Activated CD4-positive, alpha-beta T cell treated with anti-CD3 and anti-CD28 coated beads, Interleukin-2, amount 50 U/mL, for 48 hours (primary cell): ENCODE results near the gene ATP6V1G1.
"Not testable (repeated sequence)": the region's sequence is repeated elsewhere in the genome, so short reads cannot be mapped to it uniquely, and the experiment has no call there.

Experiments used
- DNase-seq, 2 experiments: peaks; one replicate each; pipeline ENCODE4 v3.0.0-alpha.2; 2020

The ATP6V1G1 gene

DNA sequence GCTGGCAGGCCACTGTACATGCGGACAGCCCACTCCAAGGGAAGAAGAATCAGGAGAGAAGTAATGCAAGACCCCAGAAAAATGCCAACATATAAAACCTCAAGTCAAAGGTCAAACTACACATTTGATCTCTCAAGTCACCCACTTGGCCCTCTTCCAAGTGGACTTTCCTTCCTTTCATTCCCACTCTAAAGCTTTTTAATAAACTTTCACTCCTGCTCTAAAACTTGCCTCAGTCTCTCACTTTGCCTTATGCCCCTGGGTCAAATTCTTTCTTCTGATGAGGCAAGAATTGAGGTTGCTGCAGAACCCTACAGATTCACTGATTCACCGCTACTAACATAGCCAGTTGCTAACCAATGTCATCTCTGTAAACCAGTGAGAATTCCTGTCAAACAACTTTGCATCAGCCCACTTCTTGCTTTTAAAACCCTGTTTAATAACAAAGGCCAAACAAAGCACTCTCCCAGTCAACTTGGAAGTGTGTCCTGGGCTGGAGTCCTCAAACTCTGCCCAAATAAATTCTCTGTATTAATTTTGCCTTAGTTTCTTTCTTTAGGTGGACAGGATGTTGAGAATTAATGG lies 6.9 kb upstream of the ATP6V1G1 start:
- DNase-seq: no peak

DNA sequence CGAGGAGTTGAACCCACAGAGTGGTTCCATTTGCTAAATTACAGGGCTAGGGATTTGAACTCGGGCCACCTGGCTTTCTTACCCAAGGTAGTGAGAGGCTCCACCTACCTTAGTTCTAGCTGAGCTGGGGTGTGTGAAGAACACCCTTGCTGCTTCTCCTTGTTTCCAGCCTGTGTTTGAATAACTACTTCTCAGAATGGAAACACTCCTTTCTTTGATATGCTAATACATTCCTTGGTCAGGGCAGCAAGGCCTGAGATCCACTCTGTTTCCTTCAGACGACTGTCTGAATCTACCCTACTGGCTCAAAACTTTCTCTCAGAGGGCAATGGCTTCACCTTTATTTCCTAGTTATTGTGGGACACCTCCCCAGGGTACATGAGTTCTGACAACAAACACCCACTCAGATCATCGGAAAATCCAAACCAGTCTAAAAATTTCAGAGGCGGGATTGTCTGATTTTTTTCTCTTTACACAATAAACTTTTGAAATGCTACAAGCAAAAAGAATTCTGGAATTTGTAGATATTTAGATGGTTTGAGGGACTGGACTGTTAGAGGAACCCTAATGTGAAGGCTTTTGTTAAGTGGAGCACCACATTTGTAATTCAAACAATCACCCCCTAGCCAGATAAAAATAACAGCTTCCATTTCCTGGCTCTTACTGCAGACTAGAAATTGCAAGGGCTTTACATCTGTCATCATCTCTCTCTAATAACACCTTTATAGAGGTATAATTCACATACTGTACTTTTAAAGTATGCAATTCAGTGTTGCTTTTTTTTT lies 4.0 kb upstream of the ATP6V1G1 start:
- no peak for DNase-seq

GRCh38 chr9:114588210-114588609 lies 641 bp downstream of the ATP6V1G1 start:
- no peak for DNase-seq

DNA sequence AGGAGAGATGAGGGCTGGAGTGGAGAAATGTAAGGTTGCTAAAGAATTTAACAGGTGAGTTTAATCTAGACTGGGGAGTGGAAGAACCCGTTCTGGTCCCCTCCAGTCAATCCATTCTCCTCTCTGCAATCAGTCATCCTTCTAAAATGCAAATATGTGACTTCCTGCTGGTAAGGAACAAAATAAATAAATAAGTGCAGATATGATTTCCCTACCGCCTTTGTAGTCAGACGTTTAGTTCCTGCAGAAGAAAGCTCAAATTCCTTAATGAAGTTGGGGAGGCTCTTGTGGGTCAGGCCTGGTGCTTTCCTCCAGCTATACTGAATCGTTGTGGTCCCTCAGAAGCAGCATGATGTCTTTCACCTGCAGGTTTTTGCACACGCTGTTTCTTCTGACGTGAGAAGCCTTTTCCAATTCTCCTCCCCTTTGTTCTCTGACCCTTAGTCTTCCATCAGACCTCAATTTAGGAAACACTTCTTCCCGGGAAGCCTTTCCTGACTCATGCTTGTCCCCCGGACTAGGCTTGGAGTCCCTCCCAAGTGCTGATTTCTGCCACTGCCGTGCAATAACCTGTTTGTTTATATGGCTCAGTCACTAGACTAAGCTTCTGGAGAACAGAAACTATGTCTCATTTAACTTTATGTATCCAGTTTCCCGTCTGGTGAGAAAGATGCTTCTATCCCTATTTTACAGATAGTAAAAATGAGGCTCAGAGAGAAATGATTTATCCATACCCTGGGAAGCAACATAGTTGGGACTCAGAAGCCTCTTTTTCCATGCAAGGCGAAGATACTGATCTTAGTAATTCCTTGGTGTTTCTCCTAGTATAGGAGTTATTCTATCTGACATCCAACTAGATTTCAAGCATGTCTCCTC lies 1.3 kb downstream of the ATP6V1G1 start:
- DNase-seq: no peak

DNA sequence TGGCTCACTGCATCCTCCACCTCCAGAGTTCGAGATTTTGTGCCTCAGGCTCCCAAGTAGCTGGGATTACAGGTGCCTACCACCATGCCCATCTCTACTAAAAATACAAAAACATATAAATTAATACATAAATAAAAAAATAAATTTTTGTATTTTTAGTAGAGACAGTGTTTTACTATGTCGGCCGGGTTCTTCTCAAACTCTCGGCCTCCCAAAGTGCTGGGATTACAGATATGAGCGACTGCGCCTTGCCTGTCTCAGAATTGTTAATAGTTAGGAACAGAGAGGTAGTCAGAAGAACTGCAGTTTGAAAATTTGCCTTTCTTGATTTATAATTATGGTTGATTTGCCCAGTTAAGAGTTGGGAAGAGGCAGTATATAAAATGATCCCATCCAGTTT lies 2.8 kb downstream of the ATP6V1G1 start:
- DNase-seq: no peak

- DNase-seq: no peak
These were observed 3.8 kb downstream of the ATP6V1G1 start for GRCh38 chr9:114591291-114591787.

DNA sequence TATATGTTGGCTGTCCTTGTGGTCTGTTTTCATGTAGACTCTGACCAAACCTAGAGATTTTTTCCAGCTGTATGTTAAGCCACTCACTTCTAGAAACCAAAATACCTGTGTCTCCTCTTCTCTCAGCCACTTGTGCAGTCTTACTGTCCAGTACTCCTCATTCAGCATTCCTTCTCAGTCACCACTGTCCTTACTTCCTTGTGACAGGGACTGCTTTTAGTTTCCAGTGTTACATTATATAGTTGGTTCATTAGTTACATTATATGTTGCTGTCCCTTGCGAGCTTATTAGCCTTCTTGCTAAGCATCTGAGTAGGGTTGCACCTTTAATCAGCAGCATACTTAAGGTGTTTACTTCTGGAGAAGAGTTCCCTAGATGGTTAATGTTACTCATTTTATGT lies 4.3 kb downstream of the ATP6V1G1 start:
- no peak for DNase-seq

- peak; percentile 29 to 51 for DNase-seq
These were observed 4.8 kb downstream of the ATP6V1G1 start for GRCh38 chr9:114592356-114592755.

DNA sequence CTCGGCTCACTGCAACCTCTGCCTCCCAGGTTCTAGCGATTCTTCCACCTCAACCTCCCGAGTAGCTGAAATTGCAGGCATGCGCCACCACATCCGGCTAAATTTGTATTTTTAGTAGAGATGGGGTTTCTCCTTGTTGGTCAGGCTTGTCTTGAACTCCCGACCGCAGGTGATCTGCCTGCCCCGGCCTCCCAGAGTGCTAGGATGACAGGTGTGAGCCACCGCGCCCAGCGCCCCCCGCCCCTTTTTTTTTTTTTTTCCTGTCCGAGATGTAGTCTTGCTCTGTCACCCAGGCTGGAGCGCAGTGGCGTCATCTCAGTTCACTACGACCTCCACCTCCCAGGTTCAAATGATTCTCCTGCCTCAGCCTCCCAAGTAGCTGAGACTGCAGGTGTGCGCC lies 6.6 kb downstream of the ATP6V1G1 start:
- DNase-seq: no peak

- not testable (repeated sequence) for DNase-seq
These were observed 13.1 kb downstream of the ATP6V1G1 start for GRCh38 chr9:114600502-114601248.

DNA sequence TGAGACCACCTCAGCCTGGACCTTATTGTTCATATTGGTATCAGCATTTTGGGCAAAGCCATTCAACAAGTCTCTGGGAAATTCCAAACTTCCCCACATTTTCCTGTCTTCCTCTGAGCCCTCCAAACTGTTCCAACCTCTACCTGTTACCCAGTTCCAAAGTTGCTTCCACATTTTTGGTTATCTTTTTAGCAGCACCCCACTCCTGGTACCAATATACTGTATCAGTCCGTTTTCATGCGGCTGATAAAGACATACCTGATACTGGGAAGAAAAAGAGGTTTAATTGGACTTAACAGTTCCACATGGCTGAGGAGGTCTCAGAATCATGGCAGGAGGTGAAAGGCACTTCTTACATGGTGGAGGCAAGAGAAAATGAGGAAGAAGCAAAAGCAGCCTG lies 14.2 kb downstream of the ATP6V1G1 start:
- DNase-seq: not testable (repeated sequence)

- no peak for DNase-seq
These were observed 15.1 kb downstream of the ATP6V1G1 start for GRCh38 chr9:114602620-114603019.

- no peak for DNase-seq
These were observed 15.7 kb downstream of the ATP6V1G1 start for GRCh38 chr9:114603248-114603647.

DNA sequence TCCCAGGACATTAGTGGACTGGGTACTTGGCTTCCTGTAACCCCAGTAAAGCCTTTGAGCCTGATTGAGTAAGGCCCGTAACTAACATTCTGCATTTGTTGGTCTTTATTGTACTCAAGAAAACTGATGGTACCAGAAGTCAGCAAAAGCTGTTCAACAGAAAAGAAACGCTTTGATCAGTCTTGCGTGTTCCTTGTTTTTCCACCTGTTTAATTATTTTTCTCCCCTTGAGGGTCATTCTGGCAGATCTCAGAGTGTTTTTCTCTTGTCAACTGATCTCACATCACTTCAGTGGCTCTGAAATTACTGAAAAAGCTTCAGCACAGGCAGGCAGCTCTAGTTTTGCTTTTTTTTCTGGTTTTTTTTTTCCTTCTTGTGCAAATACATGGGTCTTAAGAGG lies 17.4 kb downstream of the ATP6V1G1 start:
- DNase-seq: no peak

GRCh38 chr9:114606068-114606467 lies 18.5 kb downstream of the ATP6V1G1 start:
- DNase-seq: no peak

DNA sequence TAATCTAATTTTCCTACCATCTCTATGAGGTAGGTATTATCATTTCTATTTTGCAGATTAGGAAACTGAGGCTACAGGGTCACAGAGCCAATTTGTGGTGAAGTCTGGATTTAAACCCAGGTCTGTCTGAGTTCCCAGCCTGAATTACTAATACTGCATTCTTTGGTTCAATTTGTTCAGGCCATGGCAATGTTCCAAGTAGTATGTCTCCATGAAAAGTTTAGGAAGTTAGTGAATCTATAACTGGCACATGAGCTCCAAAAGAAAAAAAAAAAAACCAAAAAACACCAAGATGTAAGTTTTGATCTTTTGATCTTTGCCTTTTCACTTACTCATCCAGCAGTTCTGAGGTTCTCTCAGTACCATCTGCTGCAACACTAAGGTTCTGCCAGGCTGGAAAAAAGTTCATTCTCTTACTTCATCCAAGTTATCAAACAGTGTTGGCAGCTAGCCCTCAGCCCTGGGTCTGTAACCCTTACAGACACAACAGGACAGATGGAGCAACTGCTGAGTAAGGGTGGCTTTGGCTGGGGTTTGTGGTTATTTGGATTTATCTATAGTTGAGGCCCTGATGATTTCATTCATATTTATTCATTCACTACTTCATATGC lies 19.1 kb downstream of the ATP6V1G1 start:
- no peak for DNase-seq

- DNase-seq: no peak
These were observed 20.3 kb downstream of the ATP6V1G1 start for GRCh38 chr9:114607671-114608524.

DNA sequence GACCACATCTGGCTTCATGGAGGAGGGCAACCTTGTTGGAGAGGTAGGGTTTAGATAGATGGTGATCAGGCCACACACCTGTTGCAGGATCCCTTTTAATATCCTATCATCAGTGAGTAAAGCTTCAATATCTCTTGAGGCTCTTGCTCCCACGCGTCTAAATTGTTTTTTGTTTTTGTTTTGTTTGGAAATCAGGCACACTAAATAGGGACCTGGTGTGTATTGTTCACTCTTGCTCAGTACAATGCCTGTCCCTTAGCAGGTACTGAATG lies 20.9 kb downstream of the ATP6V1G1 start:
- no peak for DNase-seq

- DNase-seq: peak; percentile 43 to 57
These were observed 24.1 kb downstream of the ATP6V1G1 start for GRCh38 chr9:114611516-114612271.

DNA sequence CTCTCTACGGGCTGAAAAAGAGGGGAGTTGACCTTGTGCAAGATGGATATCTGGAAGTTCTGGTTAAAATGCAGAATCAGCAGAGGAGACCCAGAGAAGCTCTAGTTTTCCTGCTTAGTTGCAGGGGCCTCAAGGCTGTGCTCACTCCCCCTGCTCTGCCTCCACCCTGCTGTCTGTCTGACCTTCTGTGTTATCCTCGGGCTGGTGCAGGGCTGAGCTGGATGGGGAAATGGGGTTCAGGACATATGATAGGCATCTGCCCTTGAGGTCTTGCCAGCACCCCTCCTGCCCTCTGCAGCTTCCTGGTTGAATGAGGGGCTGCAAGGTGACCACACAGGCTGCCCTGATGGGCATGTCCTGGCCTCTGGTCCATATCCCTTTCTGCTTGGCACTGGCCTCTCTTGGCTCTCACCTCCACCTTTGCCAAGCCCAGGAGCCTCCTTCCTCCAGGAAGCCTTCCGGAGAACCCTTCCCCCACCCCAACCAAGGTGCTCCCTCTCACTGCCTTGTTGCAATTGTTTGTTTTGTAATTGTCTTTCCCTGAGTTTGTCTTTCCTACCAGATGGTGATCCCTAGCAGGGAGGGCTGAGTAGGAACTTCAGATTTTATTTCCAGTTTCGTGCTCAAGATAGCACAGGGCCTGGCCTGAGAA lies 24.8 kb downstream of the ATP6V1G1 start:
- DNase-seq: peak in 1 of 2 experiments; percentile 9
